GM21576 (cell line): Measurements from ENCODE around the gene LIG1.
"Not testable (repeated sequence)": the region's sequence is repeated elsewhere in the genome, so short reads cannot be mapped to it uniquely, and the experiment has no call there.

Source experiments
- ATAC-seq: cut with Tn5 transposase; IDR thresholded peaks from one replicate; pipeline ENCODE4 v1.9.1; 2021; ENCODE audit warnings: mild to moderate bottlenecking, moderate library complexity; ENCODE audit not compliant: unreplicated experiment

The LIG1 gene

DNA sequence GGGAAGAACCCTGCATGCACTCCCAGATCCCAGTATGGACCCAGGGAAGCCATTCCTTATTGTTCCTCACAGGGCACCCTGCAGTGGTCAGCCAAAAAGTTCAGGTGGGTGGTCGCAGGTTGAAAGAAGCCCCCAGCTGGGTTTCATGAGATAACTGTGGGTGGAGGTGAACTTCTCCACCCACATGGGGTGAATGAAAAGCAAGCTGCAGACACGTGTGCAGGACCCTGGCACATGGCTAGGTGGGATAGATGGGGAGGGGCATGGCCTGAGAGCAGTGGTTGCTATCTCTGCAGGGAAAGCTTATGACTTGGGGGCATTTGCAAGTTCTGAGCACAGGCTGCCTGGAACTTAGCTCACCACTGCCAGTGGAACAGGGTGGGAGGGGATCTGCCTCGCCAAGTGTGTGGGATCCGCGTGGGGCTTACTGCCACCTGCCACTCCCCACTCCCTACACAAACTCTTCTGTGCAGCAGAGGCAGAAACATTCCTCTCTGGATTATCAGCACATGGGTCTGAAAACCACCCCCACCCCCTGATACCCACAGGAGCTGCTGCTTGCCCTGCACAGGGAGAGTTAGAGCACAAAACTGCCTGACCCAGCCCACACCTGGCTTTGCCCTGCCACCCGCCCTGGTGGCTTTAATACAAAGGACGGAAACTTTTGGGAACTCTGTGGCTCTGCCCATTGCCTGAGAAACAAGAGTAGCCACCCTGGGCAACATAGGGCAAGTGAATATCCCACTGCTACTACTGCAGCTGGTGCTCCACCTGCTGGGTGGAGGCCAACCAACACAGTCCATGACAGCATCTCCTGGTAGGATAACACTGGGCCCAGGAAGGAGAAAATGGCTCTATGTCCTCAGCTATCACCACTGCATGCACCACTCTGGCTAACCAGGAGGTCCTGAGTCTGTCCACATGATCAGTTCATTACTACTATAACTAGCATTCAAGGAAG, 84.0 kb downstream of the LIG1 start:
- no peak for ATAC-seq

DNA sequence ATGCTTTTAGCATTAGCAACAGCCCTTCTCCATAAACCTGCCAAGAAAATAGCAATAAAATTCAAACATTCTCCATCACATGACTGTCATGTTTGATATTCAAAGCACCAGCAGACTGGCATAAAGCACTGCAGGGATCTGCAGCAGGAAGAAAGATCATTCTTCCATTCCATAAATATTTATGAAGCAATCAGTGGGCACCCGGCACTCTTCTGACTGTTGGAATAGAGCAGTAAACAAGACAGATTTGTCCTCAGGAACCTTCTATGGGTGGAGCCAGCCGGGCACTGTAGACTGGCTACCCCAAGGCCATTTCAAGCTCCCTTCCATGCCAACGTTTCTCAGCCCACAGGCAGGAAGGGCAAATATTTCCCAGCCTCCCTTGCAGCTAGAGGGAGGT, 85.1 kb downstream of the LIG1 start:
- ATAC-seq: no peak

DNA sequence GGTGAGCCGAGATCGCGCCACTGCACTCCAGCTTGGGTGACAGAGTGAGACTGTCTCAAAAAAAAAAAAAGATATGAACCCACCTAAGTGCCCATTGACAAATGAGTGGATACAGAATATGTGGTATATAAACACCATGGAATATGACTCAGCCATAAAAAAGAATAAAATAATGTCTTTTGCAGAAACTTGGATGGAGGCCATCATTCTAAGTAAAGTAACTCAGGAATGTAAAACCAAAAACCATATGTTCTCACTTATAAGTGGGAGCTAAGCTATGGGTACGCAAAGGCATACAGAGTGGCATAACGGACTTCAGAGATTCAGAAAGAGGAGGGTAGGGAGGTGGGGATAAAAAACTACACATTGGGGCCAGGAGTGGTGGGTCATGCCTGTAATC, 89.0 kb downstream of the LIG1 start:
- no peak for ATAC-seq

DNA sequence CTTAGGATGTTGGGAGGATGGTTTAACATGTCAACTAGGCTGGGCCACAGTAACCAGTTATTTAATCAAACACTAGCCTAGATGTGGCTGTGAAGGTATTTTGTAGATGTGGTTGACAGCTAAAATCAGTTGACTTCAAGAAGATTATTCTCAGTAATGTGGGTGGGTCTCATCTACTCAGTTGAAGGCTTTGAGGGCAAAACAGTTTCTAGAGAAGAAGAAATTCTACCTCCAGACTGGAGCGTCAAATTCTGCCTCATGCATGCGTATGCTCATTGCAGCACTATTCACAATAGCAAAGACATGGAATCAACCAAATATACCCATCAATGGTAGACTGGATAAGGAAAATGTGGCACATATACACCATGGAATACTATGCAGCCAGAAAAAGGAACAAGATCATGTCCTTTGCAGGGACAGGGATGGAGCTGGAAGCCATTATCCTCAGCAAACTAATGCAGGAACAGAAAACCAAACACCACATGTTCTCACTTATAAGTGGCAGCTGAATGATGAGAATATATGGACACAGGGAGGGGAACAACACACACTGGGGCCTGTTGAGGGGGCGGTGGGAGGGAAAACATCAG, 99.9 kb downstream of the LIG1 start:
- ATAC-seq: not testable (repeated sequence)

DNA sequence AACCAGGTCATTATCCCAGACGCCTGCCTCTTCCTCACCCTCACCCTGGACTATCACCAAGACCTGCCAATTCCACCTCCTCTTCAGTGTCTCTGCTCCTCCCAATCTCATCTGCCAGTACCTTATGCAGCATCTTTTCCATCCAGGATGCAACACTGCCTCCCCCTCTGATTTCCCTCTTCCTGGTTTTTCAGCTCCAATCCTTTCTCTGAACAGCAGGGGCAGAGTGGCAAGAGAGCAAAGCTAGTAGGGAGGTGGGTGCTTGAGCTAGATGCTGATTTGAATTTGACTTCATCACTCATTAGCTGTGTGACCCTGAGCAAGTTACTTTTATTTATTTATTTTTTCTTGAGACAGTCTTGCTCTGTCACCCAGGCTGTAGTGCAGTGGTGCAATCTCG, 100.7 kb downstream of the LIG1 start:
- ATAC-seq: no peak
